Measurements from ENCODE around the gene RGSL1. TPM values are rescaled to one million over a fixed set of nuclear protein-coding genes. Genes with fewer than 3 reads are reported as not detected.

Gene RGSL1
- total RNA-seq, 2 donors from 2014 or later, result not detected

- Mint-ChIP-seq H3K4me1 (ENCODE audit: low read depth in 2 of 2) (peaks cover 0 to 6% of the 10 kb centered on the region in 2 donors), H3K4me3 (no peak overlapping the region), H3K9me3 (no peaks in the 10 kb centered on the region), H3K27me3 (peaks cover 6 to 8% of the 10 kb centered on the region in 2 donors), H3K36me3 (no peaks in the 10 kb centered on the region), H3K27ac (no peak overlapping the region)
- no peak for ATAC-seq
- no peak for DNase-seq (ENCODE audit: low spot score)
Measured at GRCh38 chr1:182568647-182569284, 118.8 kb downstream of the RGSL1 start.

DNA sequence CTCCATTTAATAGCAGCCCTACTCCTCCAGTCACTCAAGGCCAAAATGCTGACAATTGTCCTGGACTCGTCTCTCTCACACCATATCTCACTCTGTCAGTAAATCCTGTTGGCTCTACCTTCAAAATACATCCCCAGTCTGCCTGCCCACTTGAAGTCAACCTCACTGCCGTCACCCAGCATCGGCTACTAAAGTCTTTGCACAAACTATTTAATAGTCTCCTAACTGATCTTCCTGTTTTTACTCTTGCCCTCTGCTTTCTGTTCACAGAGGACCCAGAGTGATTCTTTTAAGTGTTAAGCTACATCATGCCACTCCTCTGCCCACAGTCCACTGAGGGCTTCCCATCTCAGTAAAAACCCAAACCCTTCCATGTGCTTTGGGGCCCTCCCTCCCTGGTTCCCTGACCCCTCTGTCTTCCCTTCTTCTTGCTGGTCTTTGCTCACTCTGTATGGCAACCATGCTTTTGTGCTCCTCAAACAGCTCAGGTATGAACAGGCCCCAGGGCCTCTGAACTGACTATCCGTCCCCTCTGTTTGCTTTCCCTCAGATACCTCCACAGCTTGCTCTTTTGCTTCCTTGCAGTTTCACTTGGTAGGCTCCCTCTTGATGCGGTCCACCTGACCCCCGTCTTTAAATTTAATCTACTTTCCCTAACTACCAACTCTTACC is 120.1 kb downstream of the RGSL1 start:
- Mint-ChIP-seq H3K4me3 (no peak overlapping the region), H3K36me3 (no peaks in the 10 kb centered on the region), H3K4me1 (ENCODE audit: low read depth in 2 of 2) (peaks cover 0 to 6% of the 10 kb centered on the region in 2 donors), H3K27ac (no peak overlapping the region), H3K27me3 (peaks cover 4 to 5% of the 10 kb centered on the region in 2 donors), H3K9me3 (no peaks in the 10 kb centered on the region)
- ATAC-seq (no peak), DNase-seq (ENCODE audit: low spot score) (no peak)

- peaks cover 2% of the 10 kb centered on the region for H3K36me3 Mint-ChIP-seq
Measured at GRCh38 chr1:182570611-182570970, 120.6 kb downstream of the RGSL1 start.

DNA sequence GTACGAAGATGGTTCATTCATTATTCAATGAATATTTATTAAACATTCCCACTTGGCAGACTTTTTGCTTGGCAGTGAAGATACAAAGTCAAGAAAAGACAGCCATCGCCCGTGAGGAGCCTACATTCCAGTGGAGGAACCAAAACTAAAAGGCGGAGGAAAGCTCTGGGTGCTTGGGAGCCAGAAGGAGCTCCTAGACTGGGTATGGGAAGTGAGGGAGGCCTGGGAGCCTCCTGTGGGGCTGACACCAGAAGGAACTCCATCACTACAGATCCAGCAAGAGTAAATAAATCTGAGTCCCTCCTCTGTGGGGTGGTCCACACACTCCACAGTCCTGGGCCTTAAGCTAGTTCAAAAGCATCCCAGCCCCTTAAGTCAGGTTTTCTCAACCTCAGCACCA is 124.2 kb downstream of the RGSL1 start:
- no peak overlapping the region for H3K27ac Mint-ChIP-seq
- DNase-seq (ENCODE audit: low spot score), result no peak
- peaks cover 0 to 6% of the 10 kb centered on the region in 2 donors for H3K4me1 Mint-ChIP-seq (ENCODE audit: low read depth in 2 of 2)
- H3K4me3 Mint-ChIP-seq, result no peak overlapping the region
- no peaks in the 10 kb centered on the region for H3K27me3 Mint-ChIP-seq
- no peaks in the 10 kb centered on the region for H3K9me3 Mint-ChIP-seq
- ATAC-seq, result no peak
- peaks cover 7% of the 10 kb centered on the region for H3K36me3 Mint-ChIP-seq

More at GRCh38 chr1:182570611-182570970, 120.6 kb downstream of the RGSL1 start:
- peaks cover 0 to 2% of the 10 kb centered on the region in 2 donors for H3K27me3 Mint-ChIP-seq
- H3K27ac Mint-ChIP-seq, result no peak overlapping the region
- H3K9me3 Mint-ChIP-seq, result no peaks in the 10 kb centered on the region
- no peak overlapping the region for H3K4me3 Mint-ChIP-seq
- DNase-seq (ENCODE audit: low spot score) (no peak), ATAC-seq (no peak)
- H3K4me1 Mint-ChIP-seq (ENCODE audit: low read depth in 2 of 2), result peaks cover 0 to under 1% of the 10 kb centered on the region in 2 donors

- DNase-seq (ENCODE audit: low spot score) (no peak), ATAC-seq (no peak)
- Mint-ChIP-seq H3K36me3 (peaks cover 15% of the 10 kb centered on the region), H3K9me3 (no peaks in the 10 kb centered on the region), H3K4me1 (ENCODE audit: low read depth in 2 of 2) (peaks cover 0 to 6% of the 10 kb centered on the region in 2 donors), H3K27me3 (no peaks in the 10 kb centered on the region), H3K4me3 (no peak overlapping the region), H3K27ac (no peak overlapping the region)
Measured at GRCh38 chr1:182575540-182576149, 125.7 kb downstream of the RGSL1 start.

DNA sequence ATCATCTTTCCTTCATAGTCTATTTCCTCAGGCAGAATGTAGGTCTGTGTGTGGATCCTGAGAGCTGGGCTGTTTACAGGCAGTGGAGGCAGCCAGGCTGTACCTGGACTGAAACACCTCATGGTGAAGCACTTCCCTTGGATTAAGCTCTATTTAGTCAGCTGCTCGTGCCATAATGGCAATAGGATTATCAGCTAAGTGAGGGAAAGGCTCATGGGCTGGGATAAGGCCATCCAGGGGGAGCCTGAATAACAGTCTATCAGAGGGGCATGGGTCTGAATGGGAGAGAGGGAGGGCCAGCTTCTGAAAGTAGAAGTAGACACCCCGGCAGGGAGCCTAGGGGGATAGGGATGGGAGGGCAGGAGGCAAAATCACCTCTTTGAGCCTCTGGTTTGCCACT is 130.8 kb downstream of the RGSL1 start:
- ATAC-seq (no peak), DNase-seq (ENCODE audit: low spot score) (no peak)
- H3K9me3 Mint-ChIP-seq, result no peaks in the 10 kb centered on the region
- no peak overlapping the region for H3K27ac Mint-ChIP-seq
- peaks cover 17% of the 10 kb centered on the region for H3K36me3 Mint-ChIP-seq
- H3K4me1 Mint-ChIP-seq (ENCODE audit: low read depth in 2 of 2), result peaks cover 23 to 36% of the 10 kb centered on the region in 2 donors
- H3K27me3 Mint-ChIP-seq, result no peaks in the 10 kb centered on the region
- H3K4me3 Mint-ChIP-seq, result no peak overlapping the region

DNA sequence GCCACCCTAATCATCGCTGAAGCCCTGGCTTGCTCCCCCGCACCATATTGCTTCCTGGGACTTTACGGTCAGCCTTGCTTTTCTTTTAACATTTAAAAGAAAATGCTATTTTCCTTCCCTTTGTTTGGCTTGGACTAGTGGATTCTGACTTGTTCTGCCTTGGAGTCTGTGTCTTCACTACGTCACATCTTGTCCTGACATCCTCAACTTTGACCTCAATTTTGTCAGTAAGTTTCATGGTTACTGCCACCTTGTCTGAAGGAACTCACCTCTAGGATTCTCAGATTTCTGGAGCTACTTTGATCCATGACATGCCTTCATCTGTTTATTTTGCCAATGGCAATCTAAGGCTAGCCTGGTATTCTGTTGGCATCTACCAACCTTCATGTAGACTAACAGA is 134.8 kb downstream of the RGSL1 start:
- no peaks in the 10 kb centered on the region for H3K9me3 Mint-ChIP-seq
- H3K4me1 Mint-ChIP-seq (ENCODE audit: low read depth in 2 of 2), result peaks cover 50 to 60% of the 10 kb centered on the region in 2 donors
- DNase-seq (ENCODE audit: low spot score) (no peak), ATAC-seq (no peak)
- H3K27me3 Mint-ChIP-seq, result no peaks in the 10 kb centered on the region
- H3K36me3 Mint-ChIP-seq, result peaks cover 10% of the 10 kb centered on the region
- H3K4me3 Mint-ChIP-seq, result no peak overlapping the region
- H3K27ac Mint-ChIP-seq, result peak overlapping the region in 1 of 2 donors; percentile 49

DNA sequence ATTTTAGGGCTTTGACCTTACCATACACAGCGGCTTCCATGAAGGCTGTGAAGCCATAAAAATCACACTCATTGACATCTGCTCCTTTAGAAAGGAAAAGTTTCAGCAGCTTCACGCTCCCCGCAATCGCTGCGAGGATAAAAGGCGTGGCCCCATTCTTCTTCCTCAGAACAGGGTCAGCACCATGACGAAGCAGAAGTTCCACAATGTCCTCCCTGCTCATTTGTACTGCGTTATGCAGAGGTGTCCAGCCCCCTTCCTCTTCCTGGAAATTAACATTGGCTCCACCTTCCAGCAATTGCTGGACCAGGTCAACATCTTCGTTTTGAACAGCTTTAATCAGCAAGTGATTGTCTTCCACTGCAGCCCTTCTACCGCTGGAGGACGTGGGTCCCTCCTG is 136.4 kb downstream of the RGSL1 start:
- Mint-ChIP-seq H3K9me3 (no peaks in the 10 kb centered on the region), H3K36me3 (peaks cover 6% of the 10 kb centered on the region), H3K4me3 (no peak overlapping the region), H3K27ac (no peak overlapping the region), H3K27me3 (no peaks in the 10 kb centered on the region), H3K4me1 (ENCODE audit: low read depth in 2 of 2) (peaks cover 53 to 66% of the 10 kb centered on the region in 2 donors)
- DNase-seq (ENCODE audit: low spot score) (no peak), ATAC-seq (no peak)

- no peak for ATAC-seq
- Mint-ChIP-seq H3K4me1 (ENCODE audit: low read depth in 2 of 2) (peaks cover 51 to 64% of the 10 kb centered on the region in 2 donors), H3K27me3 (peaks cover 0 to 3% of the 10 kb centered on the region in 2 donors), H3K4me3 (no peak overlapping the region), H3K9me3 (no peaks in the 10 kb centered on the region), H3K36me3 (peaks cover 3% of the 10 kb centered on the region), H3K27ac (peak overlapping the region in 1 of 2 donors; percentile 100)
- no peak for DNase-seq (ENCODE audit: low spot score)
Measured at GRCh38 chr1:182587093-182587492, 137.1 kb downstream of the RGSL1 start.

DNA sequence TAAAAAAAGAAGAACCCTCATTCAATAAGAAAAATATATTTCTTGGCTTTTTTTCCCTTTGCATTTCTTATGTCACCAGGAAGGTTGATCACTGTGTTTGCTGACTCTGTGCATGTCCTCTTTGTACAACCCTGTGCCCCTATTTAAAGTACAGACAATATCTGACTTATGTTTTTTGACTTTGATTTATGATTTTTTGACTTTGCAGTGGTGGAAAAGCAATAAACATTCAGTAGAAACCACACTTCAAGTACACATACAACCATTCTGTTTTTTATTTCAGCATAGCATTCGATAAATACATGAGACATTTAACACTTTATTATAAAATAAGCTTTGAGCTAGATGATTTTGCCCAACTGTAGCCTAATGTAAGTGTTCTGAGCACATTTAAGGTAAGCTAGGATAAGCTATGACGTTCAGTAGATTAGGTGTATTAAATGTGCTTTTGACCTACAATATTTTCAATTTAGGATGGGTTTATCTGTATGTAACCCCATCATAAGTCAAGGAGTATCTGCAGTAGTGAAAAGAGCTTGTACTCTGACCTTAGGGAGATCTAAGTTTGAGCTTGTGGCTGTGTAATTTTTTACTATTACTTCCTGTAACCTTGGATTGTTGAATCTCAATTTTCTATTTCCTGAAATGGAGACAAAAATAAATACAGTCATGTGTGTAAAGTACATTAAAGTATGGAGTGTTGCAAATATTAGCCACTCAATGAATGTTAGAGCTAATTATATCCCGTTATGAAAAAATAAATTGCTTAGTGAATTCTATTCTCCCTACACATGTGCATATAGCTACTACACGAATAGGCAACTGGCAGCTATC is 137.9 kb downstream of the RGSL1 start:
- no peak for DNase-seq (ENCODE audit: low spot score)
- peaks cover 46 to 60% of the 10 kb centered on the region in 2 donors for H3K4me1 Mint-ChIP-seq (ENCODE audit: low read depth in 2 of 2)
- peaks cover 0 to 6% of the 10 kb centered on the region in 2 donors for H3K27me3 Mint-ChIP-seq
- H3K4me3 Mint-ChIP-seq, result peak overlapping the region; percentile 90
- peak in 1 of 2 donors; percentile 2 for ATAC-seq
- peak overlapping the region; percentile 95 to 100 for H3K27ac Mint-ChIP-seq
- H3K9me3 Mint-ChIP-seq, result no peaks in the 10 kb centered on the region
- H3K36me3 Mint-ChIP-seq, result no peaks in the 10 kb centered on the region

- H3K4me1 Mint-ChIP-seq (ENCODE audit: low read depth in 2 of 2), result peaks cover 41 to 51% of the 10 kb centered on the region in 2 donors
Measured at GRCh38 chr1:182588500-182589396, 138.8 kb downstream of the RGSL1 start, which contains the start of gene RNASEL. RNASEL (minus strand) TSS chr1:182589256; CDS start chr1:182586806, 2,450 bp downstream.

GRCh38 chr1:182589520-182589919 is 139.6 kb downstream of the RGSL1 start:
- peaks cover 0 to 11% of the 10 kb centered on the region in 2 donors for H3K27me3 Mint-ChIP-seq
- H3K9me3 Mint-ChIP-seq, result no peaks in the 10 kb centered on the region
- H3K4me3 Mint-ChIP-seq, result peak overlapping the region; percentile 90
- DNase-seq (ENCODE audit: low spot score) (no peak), ATAC-seq (no peak)
- peak overlapping the region; percentile 95 to 100 for H3K27ac Mint-ChIP-seq
- peaks cover 39 to 48% of the 10 kb centered on the region in 2 donors for H3K4me1 Mint-ChIP-seq (ENCODE audit: low read depth in 2 of 2)
- no peaks in the 10 kb centered on the region for H3K36me3 Mint-ChIP-seq

More at GRCh38 chr1:182588500-182589396, 138.8 kb downstream of the RGSL1 start, which contains the start of gene RNASEL:
- peak within 1 kb of the TSS; percentile 95 to 100 for H3K27ac Mint-ChIP-seq
- H3K4me3 Mint-ChIP-seq, result peak within 1 kb of the TSS; percentile 90
- no peaks in the 10 kb centered on the region for H3K9me3 Mint-ChIP-seq
- DNase-seq (ENCODE audit: low spot score) (no peak), ATAC-seq (peak; percentile 90 to 93)
- peaks cover 0 to 11% of the 10 kb centered on the region in 2 donors for H3K27me3 Mint-ChIP-seq
- no peaks in the 10 kb centered on the region for H3K36me3 Mint-ChIP-seq
